Kidney (tissue), 14 donors: ENCODE data around the gene C9orf85. TPM values are rescaled to one million over a fixed set of nuclear protein-coding genes. Genes with fewer than 3 reads are reported as not detected.

ENCODE experiments used
- DNase-seq, 5 donors: peaks; one replicate each; pipeline ENCODE4 v3.0.0-alpha.2; 2013 to 2020
- FAIRE-seq: peaks from 2 replicates; lab custom pipeline; 2012; peaks lifted over from hg19 to GRCh38; lab: Jason Lieb, UNC
- H3K27ac ChIP-seq, 2 donors: one replicate each; pipeline ENCODE4 v1.7.0; 2013; ENCODE audit warnings: low read depth in 2 of 2, low read length in 2 of 2, inconsistent platforms in 1 of 2
- H3K27me3 ChIP-seq: one replicate; pipeline ENCODE4 v1.7.1; 2013; ENCODE audit warnings: low read length, inconsistent platforms; ENCODE audit not compliant: control insufficient read depth, insufficient read depth
- H3K36me3 ChIP-seq, 3 donors: one replicate each; pipeline versions ENCODE4 v1.7.0 to v1.7.1; 2013; ENCODE audit warnings: low read length in 3 of 3, control low read depth in 1 of 3, inconsistent platforms in 1 of 3; ENCODE audit not compliant: insufficient read depth in 3 of 3, control insufficient read depth in 2 of 3
- H3K4me1 ChIP-seq, 3 donors: one replicate each; pipeline versions ENCODE4 v1.7.0 to v1.7.1; 2013; ENCODE audit warnings: low read length in 3 of 3, inconsistent platforms in 1 of 3, low read depth in 1 of 3; ENCODE audit not compliant: control insufficient read depth in 2 of 3, insufficient read depth in 2 of 3
- H3K4me3 ChIP-seq, 3 donors: one replicate each; pipeline versions ENCODE4 v1.7.0 to v1.8.1; 2013; ENCODE audit warnings: low read length in 3 of 3, control low read depth in 1 of 3, inconsistent platforms in 1 of 3
- H3K9ac ChIP-seq, 3 donors: one replicate each; pipeline versions ENCODE4 v1.7.0 to v1.7.1; 2013; ENCODE audit warnings: low read length in 3 of 3, control low read depth in 1 of 3, inconsistent platforms in 1 of 3
- H3K9me3 ChIP-seq, 3 donors: one replicate each; pipeline versions ENCODE4 v1.7.0 to v1.7.1; 2013; ENCODE audit warnings: low read length in 3 of 3, control low read depth in 1 of 3, inconsistent platforms in 1 of 3; ENCODE audit not compliant: control insufficient read depth in 2 of 3, insufficient read depth in 1 of 3
- intact Hi-C: fragments of 100-400 bp; cut with DNase I; formaldehyde crosslinking; loops from one replicate; pipeline ENCODE4 v1.11.1; 2022
- polyA plus RNA-seq: library from polyadenylated mRNA; stranded (reverse); fragments of 350-450 nt; fragmentation: Illumina TruSeq; extraction: RNeasy Lipid Tissue Mini Kit (QIAGEN cat#74804); gene quantifications from one replicate; pipeline ENCODE4 v1.2.3, GENCODE V29; 2014; ENCODE audit warnings: low read depth, low replicate concordance; ENCODE audit not compliant: insufficient read depth
- total RNA-seq: library from RNA; stranded (reverse); fragmentation: NEBNext Ultra II Directional; extraction: Animal tissue kit (Norgen Biotek cat#: 25700); gene quantifications from one replicate; pipeline ENCODE4 v1.2.1, GENCODE V29; 2021
- TF ChIP-seq, protein P1 (sequence below): IDR thresholded peaks from 3 replicates; pipeline ENCODE4 v1.5.1; 2012; ENCODE audit warnings: mild to moderate bottlenecking, moderate library complexity, borderline replicate concordance; ENCODE audit not compliant: insufficient read depth; ENCODE audit errors: extremely low read depth
- donor health status: control.
- donor health status: control.
- donor health status: control.
- donor health status: control.
- donor health status: control.
- donor health status: DM: yes; HTN: yes; CAD: no.
- donor health status: Normal renal cell carcinoma (clear cell type).

C9orf85 gene
- total and polyA plus RNA-seq, 2 donors from 2014 or later = 7.0 to 8.1 TPM

GRCh38 chr9:71911908-71912335 lies 483 bp downstream of the C9orf85 start:
- Histone ChIP-seq H3K27ac (peak overlapping the region; percentile 66 to 81), H3K9me3 (no peaks in the 10 kb centered on the region), H3K36me3 (no peaks in the 10 kb centered on the region), H3K9ac (peak overlapping the region; percentile 60 to 87 (median 66)), H3K27me3 (no peaks in the 10 kb centered on the region), H3K4me1 (peaks cover 0 to 4% (median 0%) of the 10 kb centered on the region in 3 donors), H3K4me3 (peak overlapping the region; percentile 83 to 91 (median 83))
- TF ChIP-seq, protein P1, sequence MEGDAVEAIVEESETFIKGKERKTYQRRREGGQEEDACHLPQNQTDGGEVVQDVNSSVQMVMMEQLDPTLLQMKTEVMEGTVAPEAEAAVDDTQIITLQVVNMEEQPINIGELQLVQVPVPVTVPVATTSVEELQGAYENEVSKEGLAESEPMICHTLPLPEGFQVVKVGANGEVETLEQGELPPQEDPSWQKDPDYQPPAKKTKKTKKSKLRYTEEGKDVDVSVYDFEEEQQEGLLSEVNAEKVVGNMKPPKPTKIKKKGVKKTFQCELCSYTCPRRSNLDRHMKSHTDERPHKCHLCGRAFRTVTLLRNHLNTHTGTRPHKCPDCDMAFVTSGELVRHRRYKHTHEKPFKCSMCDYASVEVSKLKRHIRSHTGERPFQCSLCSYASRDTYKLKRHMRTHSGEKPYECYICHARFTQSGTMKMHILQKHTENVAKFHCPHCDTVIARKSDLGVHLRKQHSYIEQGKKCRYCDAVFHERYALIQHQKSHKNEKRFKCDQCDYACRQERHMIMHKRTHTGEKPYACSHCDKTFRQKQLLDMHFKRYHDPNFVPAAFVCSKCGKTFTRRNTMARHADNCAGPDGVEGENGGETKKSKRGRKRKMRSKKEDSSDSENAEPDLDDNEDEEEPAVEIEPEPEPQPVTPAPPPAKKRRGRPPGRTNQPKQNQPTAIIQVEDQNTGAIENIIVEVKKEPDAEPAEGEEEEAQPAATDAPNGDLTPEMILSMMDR = no peak
- FAIRE-seq (no peak), DNase-seq (no peak)
- intact Hi-C loops = no loop called here

DNA sequence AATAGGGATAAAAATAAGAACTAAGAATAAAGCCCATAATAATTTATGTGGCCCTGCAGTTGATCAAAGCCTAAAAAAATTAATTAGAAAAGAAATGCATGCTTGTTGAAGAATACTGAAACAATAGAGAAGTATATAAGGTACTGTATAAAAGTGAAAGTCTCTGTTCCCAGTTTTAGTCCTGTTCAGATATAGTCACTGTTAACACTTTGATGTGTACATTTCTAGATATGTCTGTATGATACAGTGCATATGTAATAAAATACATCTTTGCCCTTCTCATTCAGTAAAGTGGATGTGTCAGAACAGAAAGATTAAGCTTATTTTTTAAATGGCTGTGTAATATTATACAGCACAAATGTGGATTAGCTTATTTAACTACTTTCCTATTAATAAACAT lies 4.1 kb downstream of the C9orf85 start:
- Histone ChIP-seq H3K9me3 (no peaks in the 10 kb centered on the region), H3K4me1 (peaks cover 0 to 4% (median 0%) of the 10 kb centered on the region in 3 donors), H3K27me3 (no peaks in the 10 kb centered on the region), H3K9ac (no peak overlapping the region), H3K4me3 (no peak overlapping the region), H3K27ac (no peak overlapping the region), H3K36me3 (no peaks in the 10 kb centered on the region)
- intact Hi-C loops = no loop called here
- FAIRE-seq = no peak
- TF ChIP-seq, protein P1 = no peak
- no peak for DNase-seq

GRCh38 chr9:71916834-71917534 lies 5.5 kb downstream of the C9orf85 start:
- H3K9me3 ChIP-seq = no peaks in the 10 kb centered on the region

More at GRCh38 chr9:71916834-71917534, 5.5 kb downstream of the C9orf85 start:
- H3K9ac ChIP-seq = no peak overlapping the region
- intact Hi-C loops = no loop called here
- TF ChIP-seq, protein P1 = no peak
- DNase-seq (no peak), FAIRE-seq (no peak)
- no peak overlapping the region for H3K27ac ChIP-seq
- H3K4me1 ChIP-seq = peaks cover 0 to 4% (median 0%) of the 10 kb centered on the region in 3 donors
- no peaks in the 10 kb centered on the region for H3K27me3 ChIP-seq
- H3K4me3 ChIP-seq = no peak overlapping the region
- H3K36me3 ChIP-seq = no peaks in the 10 kb centered on the region
